Neuronal stem cell (in vitro differentiated cells): ENCODE data around the gene STIM1. TPM values are rescaled to one million over a fixed set of nuclear protein-coding genes. Genes with fewer than 3 reads are reported as not detected.

Experiments used
- DNase-seq: peaks from one replicate; pipeline ENCODE4 v3.0.0-alpha.2; 2013; ENCODE audit warnings: low spot score
- H2AFZ ChIP-seq: one replicate; pipeline ENCODE4 v1.6.1; 2013; ENCODE audit warnings: mild to moderate bottlenecking, low read length, inconsistent platforms
- H2AK5ac ChIP-seq: 2 replicates; pipeline ENCODE4 v1.6.1; 2013; ENCODE audit warnings: low read depth, mild to moderate bottlenecking, inconsistent platforms, low read length, moderate library complexity, mixed read lengths
- H2BK120ac ChIP-seq: 2 replicates; pipeline ENCODE4 v1.6.1; 2013; ENCODE audit warnings: low read depth, mild to moderate bottlenecking, inconsistent platforms, low read length, moderate library complexity, mixed read lengths
- H2BK12ac ChIP-seq: one replicate; pipeline ENCODE4 v1.6.1; 2013; ENCODE audit warnings: low read length, inconsistent platforms
- H2BK15ac ChIP-seq: 2 replicates; pipeline ENCODE4 v1.6.1; 2013; ENCODE audit warnings: mild to moderate bottlenecking, low read length, inconsistent platforms, mixed read lengths
- H2BK5ac ChIP-seq: one replicate; pipeline ENCODE4 v1.6.1; 2013; ENCODE audit warnings: inconsistent platforms, mild to moderate bottlenecking, low read length, moderate library complexity
- H3K14ac ChIP-seq: one replicate; pipeline ENCODE4 v1.6.1; 2013; ENCODE audit warnings: low read length, inconsistent platforms
- H3K18ac ChIP-seq: 2 replicates; pipeline ENCODE4 v1.6.1; 2013; ENCODE audit warnings: low read length, inconsistent platforms
- H3K23ac ChIP-seq: 2 replicates; pipeline ENCODE4 v1.6.1; 2013; ENCODE audit warnings: low read depth, mild to moderate bottlenecking, mixed read lengths, low read length, inconsistent platforms; ENCODE audit not compliant: poor library complexity
- H3K27ac ChIP-seq: replicated peaks from 3 replicates; pipeline ENCODE4 v1.5.1; 2013; ENCODE audit warnings: low read length, inconsistent platforms
- H3K27me3 ChIP-seq, 3 experiments: 2 replicates each; pipeline ENCODE4 v1.6.1; 2013; ENCODE audit warnings: low read length in 3 of 3, mild to moderate bottlenecking in 2 of 3, inconsistent platforms in 1 of 3, low read depth in 1 of 3, mixed read lengths in 1 of 3, moderate library complexity in 1 of 3; ENCODE audit not compliant: control insufficient read depth in 3 of 3, insufficient read depth in 3 of 3
- H3K36me3 ChIP-seq, 2 donors: replicated peaks in 1 of 2; 2 replicates each; pipeline ENCODE4 v1.6.1; 2013; ENCODE audit warnings: low read length in 2 of 2; ENCODE audit not compliant: control insufficient read depth in 2 of 2, insufficient read depth in 2 of 2
- H3K4ac ChIP-seq: 2 replicates; pipeline ENCODE4 v1.6.1; 2013; ENCODE audit warnings: inconsistent platforms, mild to moderate bottlenecking, low read length, moderate library complexity
- H3K4me1 ChIP-seq, 2 donors: 1 replicate in 1 of 2; 2 replicates in 1 of 2; pipeline ENCODE4 v1.6.1; 2013; ENCODE audit warnings: low read length in 2 of 2, low read depth in 1 of 2; ENCODE audit not compliant: control insufficient read depth in 2 of 2, insufficient read depth in 1 of 2
- H3K4me2 ChIP-seq: one replicate; pipeline ENCODE4 v1.6.1; 2013; ENCODE audit warnings: mild to moderate bottlenecking, low read length, inconsistent platforms; ENCODE audit not compliant: insufficient read depth, poor library complexity, severe bottlenecking
- H3K4me3 ChIP-seq, 2 donors: 2 replicates each; pipeline ENCODE4 v1.5.1; 2013; ENCODE audit warnings: low read length in 2 of 2, mild to moderate bottlenecking in 2 of 2, inconsistent platforms in 1 of 2, moderate library complexity in 1 of 2
- H3K79me1 ChIP-seq: one replicate; pipeline ENCODE4 v1.6.1; 2013; ENCODE audit warnings: low read depth, mild to moderate bottlenecking, inconsistent platforms, low read length, moderate library complexity
- H3K9ac ChIP-seq: one replicate; pipeline ENCODE4 v1.6.1; 2013; ENCODE audit warnings: mild to moderate bottlenecking, low read depth, low read length, inconsistent platforms; ENCODE audit not compliant: poor library complexity
- H3K9me3 ChIP-seq, 2 donors: replicated peaks in 1 of 2; 2 replicates each; pipeline versions ENCODE3 to v1.6.1; 2013; ENCODE audit warnings: low read length in 2 of 2, mild to moderate bottlenecking in 2 of 2, inconsistent platforms in 1 of 2, low read depth in 1 of 2, mixed read lengths in 1 of 2, moderate library complexity in 1 of 2; ENCODE audit not compliant: control insufficient read depth in 2 of 2, insufficient read depth in 1 of 2
- H4K8ac ChIP-seq: one replicate; pipeline ENCODE4 v1.6.1; 2013; ENCODE audit warnings: low read depth, mild to moderate bottlenecking, inconsistent platforms, low read length, moderate library complexity
- H4K91ac ChIP-seq: one replicate; pipeline ENCODE4 v1.6.1; 2013; ENCODE audit warnings: low read length, low read depth, mild to moderate bottlenecking, inconsistent platforms; ENCODE audit not compliant: poor library complexity
- WGBS, 2 donors: extraction: QIAGEN DNeasy Blood & Tissue Kit; methylation state at CpG; one replicate each; pipeline ENCODE4 v1.1.7; 2013; ENCODE audit warnings: missing lambda C conversion rate in 2 of 2, mixed read lengths in 1 of 2; ENCODE audit not compliant: insufficient read length in 2 of 2, insufficient replicate concordance in 1 of 2; ENCODE audit errors: extremely low coverage in 2 of 2; 5-methylcytosine and 5-hydroxymethylcytosine counted together
- polyA plus RNA-seq, 2 experiments: library from polyadenylated mRNA; stranded (reverse); fragments of 200-250 nt; gene quantifications; one replicate each; pipeline ENCODE4 v1.2.3, GENCODE V29; 2013

STIM1 gene
- 14.7 TPM for polyA plus RNA-seq (2013, experiment 1 of 2)
- 15.1 TPM for polyA plus RNA-seq (2013, experiment 2 of 2)

DNA sequence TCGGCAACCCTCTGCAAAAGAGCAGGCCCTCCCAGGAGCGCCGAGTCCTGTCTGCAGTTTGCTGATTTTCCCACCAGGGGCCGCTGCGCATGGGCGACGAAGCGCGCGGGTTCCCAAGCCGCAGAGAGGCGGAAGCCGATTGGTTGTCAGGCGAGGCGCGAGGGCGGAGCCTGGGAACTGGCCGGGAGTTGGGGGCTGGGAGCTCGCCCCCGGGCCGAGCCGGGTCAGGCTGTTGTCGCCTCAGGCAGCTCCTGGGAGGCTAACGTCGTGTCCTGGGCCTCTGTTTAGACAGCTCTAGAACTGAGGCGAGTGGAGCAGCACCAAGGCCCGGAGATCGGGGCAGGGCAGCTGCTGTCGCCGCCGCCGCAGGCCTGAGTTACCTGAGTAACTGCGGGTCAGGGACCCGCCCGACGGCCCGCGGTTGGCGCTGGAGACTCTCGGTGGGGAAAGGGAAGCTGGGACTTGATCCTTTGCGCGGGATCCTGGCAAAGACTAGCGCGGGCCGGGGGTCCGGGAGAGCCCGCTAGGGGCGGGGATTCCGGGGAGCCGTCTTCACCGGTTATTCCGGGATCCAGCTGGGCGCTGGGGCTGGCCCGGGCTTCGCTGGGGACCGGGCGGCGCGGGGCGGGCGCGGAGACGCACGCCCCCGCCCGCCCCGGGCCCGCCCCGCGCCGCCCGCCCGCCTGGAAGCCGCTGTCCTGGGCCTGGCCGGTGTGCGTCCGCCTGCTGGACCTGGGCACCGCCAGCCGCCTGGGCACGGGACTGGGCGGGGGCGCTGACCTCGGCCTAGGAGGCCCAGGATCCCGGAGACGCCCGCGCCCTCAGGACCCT, at the start of gene STIM1:
Gene STIM1 (plus strand): TSS at position 688 of the 831 bp plus-strand sequence. CDS start 607 bp downstream, outside the sequence.
- Histone ChIP-seq H3K18ac (peak within 1 kb of the TSS; percentile 93), H2BK12ac (no peak within 1 kb of the TSS), H2BK5ac (no peak within 1 kb of the TSS), H2AFZ (peak within 1 kb of the TSS; percentile 100), H3K36me3 (no peaks in the 10 kb centered on the region), H3K23ac (peak within 1 kb of the TSS; percentile 27), H3K4me2 (peak within 1 kb of the TSS; percentile 87), H2AK5ac (no peak within 1 kb of the TSS), H3K4me1 (peaks cover 17 to 21% of the 10 kb centered on the region in 2 donors), H3K14ac (peak within 1 kb of the TSS; percentile 65), H3K4me3 (peak within 1 kb of the TSS; percentile 89 to 96), H3K27ac (peak within 1 kb of the TSS; percentile 83), H3K9ac (peak within 1 kb of the TSS; percentile 85), H2BK15ac (peak within 1 kb of the TSS; percentile 23), H4K8ac (no peak within 1 kb of the TSS), H3K4ac (no peak within 1 kb of the TSS), H3K79me1 (peaks cover 2% of the 10 kb centered on the region), H3K9me3 (no peaks in the 10 kb centered on the region), H2BK120ac (peak within 1 kb of the TSS; percentile 4), H4K91ac (no peak within 1 kb of the TSS), H3K27me3 (peaks cover 0 to 3% (median 0%) of the 10 kb centered on the region in 3 experiments)
- no CpG with 5 or more reads among the region's 87 CpGs for WGBS, 2 donors
- DNase-seq, result peak; percentile 95

GRCh38 chr11:3807909-3808860, 47.3 kb upstream of the STIM1 start, which contains the start of gene PGAP2:
TSS of gene PGAP2 (plus strand) at chr11:3808560. CDS start at chr11:3811260, 2,700 bp downstream.
- Histone ChIP-seq H3K27ac (no peak within 1 kb of the TSS), H4K8ac (no peak within 1 kb of the TSS), H2AFZ (peak within 1 kb of the TSS; percentile 99), H2BK120ac (peak within 1 kb of the TSS; percentile 78), H3K18ac (peak within 1 kb of the TSS; percentile 99), H4K91ac (no peak within 1 kb of the TSS), H3K36me3 (peaks cover 0 to 8% of the 10 kb centered on the region in 2 donors), H2BK5ac (no peak within 1 kb of the TSS), H3K9ac (peak within 1 kb of the TSS; percentile 91), H3K79me1 (peaks cover 6% of the 10 kb centered on the region), H2AK5ac (peak within 1 kb of the TSS; percentile 25), H3K9me3 (no peaks in the 10 kb centered on the region), H3K27me3 (no peaks in the 10 kb centered on the region), H3K4me2 (peak within 1 kb of the TSS; percentile 95), H3K14ac (no peak within 1 kb of the TSS), H3K4me1 (peaks cover 2 to 9% of the 10 kb centered on the region in 2 donors), H2BK15ac (peak within 1 kb of the TSS; percentile 81), H3K23ac (peak within 1 kb of the TSS; percentile 82), H2BK12ac (no peak within 1 kb of the TSS), H3K4me3 (peak within 1 kb of the TSS; percentile 73 to 94), H3K4ac (no peak within 1 kb of the TSS)
- WGBS, 2 donors, result no CpG with 5 or more reads among the region's 55 CpGs
- peak; percentile 64 for DNase-seq

- no peak for DNase-seq
- no peak overlapping the region for H3K14ac ChIP-seq
- peak overlapping the region; percentile 99 for H3K18ac ChIP-seq
- H3K4me3 ChIP-seq, result peak overlapping the region; percentile 73 to 94
- peak overlapping the region; percentile 78 for H2BK120ac ChIP-seq
- peak overlapping the region; percentile 91 for H3K9ac ChIP-seq
- H3K79me1 ChIP-seq, result peaks cover 6% of the 10 kb centered on the region
- H3K36me3 ChIP-seq, result peaks cover 0 to 8% of the 10 kb centered on the region in 2 donors
- no peak overlapping the region for H2BK12ac ChIP-seq
- peak overlapping the region; percentile 95 for H3K4me2 ChIP-seq
- H3K27me3 ChIP-seq, result no peaks in the 10 kb centered on the region
- no peak overlapping the region for H3K4ac ChIP-seq
- peaks cover 2 to 9% of the 10 kb centered on the region in 2 donors for H3K4me1 ChIP-seq
- no peak overlapping the region for H4K8ac ChIP-seq
- H4K91ac ChIP-seq, result no peak overlapping the region
- peak overlapping the region; percentile 81 for H2BK15ac ChIP-seq
- H2AK5ac ChIP-seq, result peak overlapping the region; percentile 25
- no peak overlapping the region for H2BK5ac ChIP-seq
- H3K27ac ChIP-seq, result no peak overlapping the region
- H3K23ac ChIP-seq, result peak overlapping the region; percentile 82
- no peaks in the 10 kb centered on the region for H3K9me3 ChIP-seq
- no CpG with 5 or more reads among the region's 5 CpGs for WGBS, 2 donors
- peak overlapping the region; percentile 99 for H2AFZ ChIP-seq
Observed at GRCh38 chr11:3808861-3809623, 46.4 kb upstream of the STIM1 start.
